Measurements from ENCODE around the gene ADRA2A.
A peak's percentile ranks its signal among the peaks of the same experiment; 100 is the strongest.

The ADRA2A gene

GRCh38 chr10:111083222-111084095, 6.6 kb downstream of the ADRA2A start:
- DNase-seq (ENCODE audit: low spot score): no peak

GRCh38 chr10:111084366-111085255, 7.8 kb downstream of the ADRA2A start:
- DNase-seq (ENCODE audit: low spot score): no peak

GRCh38 chr10:111085690-111086353, 9.0 kb downstream of the ADRA2A start:
- DNase-seq (ENCODE audit: low spot score): no peak

- DNase-seq (ENCODE audit: low spot score): no peak
These were observed 9.7 kb downstream of the ADRA2A start for GRCh38 chr10:111086574-111086973.

- DNase-seq (ENCODE audit: low spot score): no peak
These were observed 10.5 kb downstream of the ADRA2A start for GRCh38 chr10:111087331-111087756.

- DNase-seq (ENCODE audit: low spot score): no peak
These were observed 11.2 kb downstream of the ADRA2A start for GRCh38 chr10:111087968-111088505.

GRCh38 chr10:111089293-111089692, 12.5 kb downstream of the ADRA2A start:
- no peak for DNase-seq (ENCODE audit: low spot score)

- DNase-seq (ENCODE audit: low spot score): no peak
These were observed 15.0 kb downstream of the ADRA2A start for GRCh38 chr10:111091833-111092232.

- DNase-seq (ENCODE audit: low spot score): peak; percentile 32
These were observed 17.0 kb downstream of the ADRA2A start for GRCh38 chr10:111093741-111094380.

- DNase-seq (ENCODE audit: low spot score): no peak
These were observed 22.0 kb downstream of the ADRA2A start for GRCh38 chr10:111098679-111099437.

- no peak for DNase-seq (ENCODE audit: low spot score)
These were observed 23.4 kb downstream of the ADRA2A start for GRCh38 chr10:111100198-111100597.

- no peak for DNase-seq (ENCODE audit: low spot score)
These were observed 25.0 kb downstream of the ADRA2A start for GRCh38 chr10:111101796-111102195.

GRCh38 chr10:111102359-111102837, 25.6 kb downstream of the ADRA2A start:
- DNase-seq (ENCODE audit: low spot score): no peak

GRCh38 chr10:111103196-111103840, 26.5 kb downstream of the ADRA2A start:
- DNase-seq (ENCODE audit: low spot score): no peak

- DNase-seq (ENCODE audit: low spot score): no peak
These were observed 28.0 kb downstream of the ADRA2A start for GRCh38 chr10:111104811-111105210.

- no peak for DNase-seq (ENCODE audit: low spot score)
These were observed 29.3 kb downstream of the ADRA2A start for GRCh38 chr10:111106081-111106480.

- no peak for DNase-seq (ENCODE audit: low spot score)
These were observed 30.2 kb downstream of the ADRA2A start for GRCh38 chr10:111107023-111107422.

GRCh38 chr10:111107846-111108245, 31.0 kb downstream of the ADRA2A start:
- no peak for DNase-seq (ENCODE audit: low spot score)

- DNase-seq (ENCODE audit: low spot score): no peak
These were observed 31.6 kb downstream of the ADRA2A start for GRCh38 chr10:111108441-111108840.

Measured in hepatic stellate cell (primary cell).